BLaER1 treated with 17β-estradiol and CSF1 and Interleukin-3, amounts not matched to agents 10 nM and 100 nM (cell line): ENCODE measurements around the gene GPC5.

ENCODE experiments used
- H3K27ac ChIP-seq, 11 experiments: shearing (Covaris generic); formaldehyde crosslinking; 2 replicates each; pipeline ENCODE4 v1.8.1; 2022
- H3K27me3 ChIP-seq, 11 experiments: shearing (Covaris generic); formaldehyde crosslinking; 2 replicates each; pipeline ENCODE4 v1.8.1; 2022
- H3K36me3 ChIP-seq, 11 experiments: shearing (Covaris generic); formaldehyde crosslinking; 2 replicates each; pipeline ENCODE4 v1.8.1; 2022
- H3K4me1 ChIP-seq, 10 experiments: shearing (Covaris generic); formaldehyde crosslinking; 2 replicates each; pipeline ENCODE4 v1.8.1; 2022
- H3K4me2 ChIP-seq, 11 experiments: shearing (Covaris generic); formaldehyde crosslinking; 2 replicates each; pipeline ENCODE4 v1.8.1; 2022
- H3K4me3 ChIP-seq, 10 experiments: shearing (Covaris generic); formaldehyde crosslinking; 2 replicates each; pipeline ENCODE4 v1.8.1; 2022
- H3K9ac ChIP-seq, 11 experiments: shearing (Covaris generic); formaldehyde crosslinking; 2 replicates each; pipeline ENCODE4 v1.8.1; 2022
- H3K9me3 ChIP-seq, 11 experiments: shearing (Covaris generic); formaldehyde crosslinking; replicated peaks in 1 of 11; 2 replicates each; pipeline ENCODE4 v1.8.1; 2022
- H4K20me1 ChIP-seq, 11 experiments: shearing (Covaris generic); formaldehyde crosslinking; 2 replicates each; pipeline ENCODE4 v1.8.1; 2022
- Cebpa-rat ChIP-seq, 11 experiments: shearing (Covaris generic); IDR thresholded peaks; 2 replicates each; pipeline ENCODE4 v1.8.1; 2022

GPC5 gene

DNA sequence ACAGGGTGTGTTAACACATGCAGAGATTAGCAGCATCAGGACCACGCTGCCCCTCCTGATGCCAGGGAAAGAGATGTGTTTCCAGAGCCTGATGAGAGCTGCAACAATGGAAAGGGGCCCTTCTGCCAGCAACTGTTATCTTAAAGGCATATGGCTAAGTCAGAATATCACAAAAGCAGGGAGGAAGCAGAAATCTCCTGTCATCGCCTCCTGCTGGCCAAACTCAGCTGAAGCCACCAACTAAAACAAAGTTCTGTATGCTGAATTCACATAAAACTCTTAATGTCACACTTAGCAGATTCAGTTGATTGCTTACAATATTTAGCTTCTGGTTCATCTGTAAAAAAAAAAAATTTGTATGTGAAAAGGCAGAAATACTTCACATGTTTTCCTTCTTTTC is 178.2 kb downstream of the GPC5 start:
- Histone ChIP-seq H3K27me3 (no peaks in the 10 kb centered on the region), H3K4me3 (no peak overlapping the region), H4K20me1 (no peaks in the 10 kb centered on the region), H3K9me3 (peaks cover 0 to 4% (median 0%) of the 10 kb centered on the region in 11 experiments; a peak in 1 of 22 replicates), H3K9ac (no peak overlapping the region), H3K36me3 (no peaks in the 10 kb centered on the region), H3K4me2 (no peak overlapping the region), H3K27ac (no peak overlapping the region), H3K4me1 (no peaks in the 10 kb centered on the region)
- no peak for TF ChIP-seq Cebpa-rat (IDR thresholded peaks at IDR 0.05)

DNA sequence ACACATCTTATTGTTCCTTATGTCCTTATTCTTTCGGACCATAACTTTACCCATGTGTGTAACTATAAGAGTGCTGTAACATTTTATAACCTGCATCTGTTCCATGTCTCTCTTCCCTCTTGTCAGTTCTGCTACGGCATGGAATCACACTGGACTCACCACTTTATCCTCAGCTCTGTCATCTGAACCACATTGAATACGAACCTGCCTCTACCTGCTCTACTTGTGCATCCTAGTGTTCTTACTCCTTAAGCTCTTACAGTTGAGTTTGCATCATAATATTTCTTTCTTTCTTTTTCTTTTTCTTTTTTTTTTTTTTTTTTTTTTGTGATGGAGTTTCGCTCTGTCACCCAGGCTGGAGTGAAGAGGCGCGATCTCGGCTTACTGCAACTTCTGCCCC is 180.9 kb downstream of the GPC5 start:
- Histone ChIP-seq H3K9ac (no peak overlapping the region), H3K27ac (no peak overlapping the region), H3K36me3 (no peaks in the 10 kb centered on the region), H4K20me1 (no peaks in the 10 kb centered on the region), H3K9me3 (peaks cover 0 to 4% (median 0%) of the 10 kb centered on the region in 11 experiments; a peak in 1 of 22 replicates), H3K4me3 (no peak overlapping the region), H3K4me2 (no peak overlapping the region), H3K4me1 (no peaks in the 10 kb centered on the region), H3K27me3 (no peaks in the 10 kb centered on the region)
- TF ChIP-seq Cebpa-rat (IDR thresholded peaks at IDR 0.05), result no peak

DNA sequence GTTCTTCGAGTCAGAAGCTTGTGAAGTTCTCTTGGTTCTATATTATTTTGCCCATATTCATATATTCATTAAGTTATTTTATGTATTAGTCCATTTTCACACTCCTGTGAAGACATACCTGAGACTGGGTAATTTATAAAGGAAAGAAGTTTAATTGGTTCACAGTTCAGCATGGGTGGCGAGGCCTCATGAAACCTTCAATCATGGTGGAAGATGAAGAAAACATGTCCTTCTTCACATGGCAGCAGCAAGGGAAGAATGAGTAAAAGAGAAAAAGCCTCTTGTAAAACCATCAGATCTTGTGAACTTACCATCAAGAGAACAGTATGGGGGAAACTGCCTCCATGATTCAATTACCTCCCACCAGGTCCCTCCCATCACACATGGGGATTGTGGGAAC is 182.3 kb downstream of the GPC5 start:
- Histone ChIP-seq H3K27ac (no peak overlapping the region), H3K36me3 (no peaks in the 10 kb centered on the region), H3K27me3 (no peaks in the 10 kb centered on the region), H4K20me1 (no peaks in the 10 kb centered on the region), H3K9me3 (peaks cover 0 to 4% (median 0%) of the 10 kb centered on the region in 11 experiments; a peak in 1 of 22 replicates), H3K4me1 (no peaks in the 10 kb centered on the region), H3K4me3 (no peak overlapping the region), H3K4me2 (no peak overlapping the region), H3K9ac (no peak overlapping the region)
- TF ChIP-seq Cebpa-rat (IDR thresholded peaks at IDR 0.05), result no peak

DNA sequence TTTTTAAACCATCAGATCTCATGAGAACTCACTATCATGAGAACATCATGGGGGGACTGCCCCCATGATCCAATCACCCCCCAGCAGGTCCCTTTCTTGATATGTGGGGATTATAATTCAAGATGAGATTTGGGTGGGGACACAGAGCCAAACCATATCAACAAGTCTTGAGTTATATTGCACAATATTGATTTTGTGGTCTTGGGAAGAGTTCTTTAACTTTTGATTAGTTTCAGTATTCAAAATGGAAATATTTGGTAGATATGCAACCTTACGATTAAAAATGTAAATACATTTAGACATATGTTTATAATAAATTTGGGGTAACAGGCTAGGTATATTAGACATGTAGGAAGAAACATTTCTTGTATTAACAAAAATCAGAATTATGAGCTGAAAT is 188.2 kb downstream of the GPC5 start:
- H3K27me3 ChIP-seq, result no peaks in the 10 kb centered on the region
- peaks cover 0 to 12% (median 0%) of the 10 kb centered on the region in 10 experiments; a peak in 3 of 20 replicates for H3K4me1 ChIP-seq
- no peak overlapping the region for H3K27ac ChIP-seq
- no peak overlapping the region for H3K9ac ChIP-seq
- H3K4me3 ChIP-seq, result no peak overlapping the region
- TF ChIP-seq Cebpa-rat (IDR thresholded peaks at IDR 0.05), result no peak
- H4K20me1 ChIP-seq, result no peaks in the 10 kb centered on the region
- H3K4me2 ChIP-seq, result no peak overlapping the region
- 0 out of 22 replicates have a peak, but pooled peaks cover 0 to under 1% (median 0%) of the 10 kb centered on the region in 11 experiments for H3K9me3 ChIP-seq
- no peaks in the 10 kb centered on the region for H3K36me3 ChIP-seq

DNA sequence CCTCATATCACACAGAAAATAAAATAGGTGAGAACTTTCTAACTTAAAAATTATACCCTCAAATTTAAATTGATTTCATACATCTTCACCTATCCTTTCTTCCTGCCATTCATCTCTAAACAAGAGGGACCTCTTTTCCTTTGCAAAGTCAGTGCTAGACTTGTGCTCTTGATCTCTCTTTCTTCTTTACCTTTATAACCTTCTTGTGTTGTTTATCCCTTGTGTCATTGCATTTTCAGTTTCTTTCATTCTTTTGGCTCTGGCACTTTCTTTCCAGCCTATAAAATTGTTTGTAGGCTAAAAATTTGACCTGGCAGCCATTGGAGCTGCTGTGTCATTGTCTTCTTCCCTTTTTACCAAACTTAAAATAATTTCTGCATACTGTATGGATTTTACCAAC is 190.1 kb downstream of the GPC5 start:
- Histone ChIP-seq H3K4me1 (peaks cover 0 to 12% (median 0%) of the 10 kb centered on the region in 10 experiments; a peak in 3 of 20 replicates), H3K36me3 (no peaks in the 10 kb centered on the region), H3K4me2 (peak overlapping the region in 2 of 11 experiments; percentile 19 to 33; a peak in 3 of 22 replicates), H3K9ac (no peak overlapping the region), H3K4me3 (no peak overlapping the region), H4K20me1 (no peaks in the 10 kb centered on the region), H3K27me3 (no peaks in the 10 kb centered on the region), H3K27ac (no peak overlapping the region), H3K9me3 (peaks cover 0 to 12% (median 0%) of the 10 kb centered on the region in 11 experiments; a peak in 3 of 22 replicates)
- no peak for TF ChIP-seq Cebpa-rat (IDR thresholded peaks at IDR 0.05)

DNA sequence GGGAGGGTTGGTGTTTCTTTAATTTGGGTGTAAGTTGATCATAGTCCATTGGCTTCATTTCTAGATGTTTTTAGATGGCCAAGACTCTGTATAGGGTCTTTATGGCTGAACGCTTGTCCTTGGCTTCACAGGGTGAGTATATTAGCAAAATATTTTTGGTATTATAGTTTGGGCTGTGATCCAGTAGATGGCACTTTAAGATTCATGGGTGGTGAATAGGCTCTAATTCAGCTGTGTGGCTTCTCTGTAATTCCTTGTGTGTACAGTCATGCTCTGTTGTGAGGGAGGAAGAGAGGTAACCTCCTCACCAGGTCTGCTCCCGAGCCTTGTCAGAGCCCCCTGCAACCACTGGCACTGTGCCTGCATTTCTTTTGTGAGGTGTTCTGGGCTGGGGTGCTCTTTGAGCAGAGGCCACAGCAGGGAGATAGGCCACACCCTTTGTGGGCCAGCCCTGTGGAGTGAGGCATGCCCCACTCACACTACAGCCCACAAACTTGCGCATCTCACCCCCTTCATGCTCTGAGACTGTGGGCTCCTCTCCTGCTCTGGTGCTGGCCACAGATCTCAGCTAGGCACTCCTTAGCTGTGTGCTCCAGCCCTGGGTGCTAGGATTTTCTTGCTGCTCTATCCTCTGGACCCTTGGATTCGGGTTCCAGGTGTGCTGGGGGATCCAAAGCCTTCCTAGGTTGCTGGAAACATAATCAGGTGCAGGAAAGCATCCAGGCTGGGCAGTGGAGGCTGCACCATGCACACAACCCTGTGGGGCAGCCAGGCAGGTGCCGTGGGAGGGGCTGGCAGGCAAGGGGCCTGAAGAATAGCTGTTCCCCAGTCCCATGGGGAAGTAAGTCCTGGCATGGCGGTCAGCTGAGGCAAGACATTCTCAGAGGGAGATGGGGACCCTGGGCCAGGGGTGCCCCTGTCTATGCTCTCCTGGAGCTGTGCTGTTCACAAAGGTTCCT is 193.9 kb downstream of the GPC5 start:
- Histone ChIP-seq H3K9ac (no peak overlapping the region), H3K4me2 (no peak overlapping the region), H3K4me3 (no peak overlapping the region), H3K4me1 (peaks cover 0 to 12% (median 0%) of the 10 kb centered on the region in 10 experiments; a peak in 3 of 20 replicates), H3K9me3 (peaks cover 0 to 12% (median 0%) of the 10 kb centered on the region in 11 experiments; a peak in 3 of 22 replicates), H3K27ac (no peak overlapping the region), H4K20me1 (no peaks in the 10 kb centered on the region), H3K36me3 (no peaks in the 10 kb centered on the region), H3K27me3 (no peaks in the 10 kb centered on the region)
- no peak for TF ChIP-seq Cebpa-rat (IDR thresholded peaks at IDR 0.05)

DNA sequence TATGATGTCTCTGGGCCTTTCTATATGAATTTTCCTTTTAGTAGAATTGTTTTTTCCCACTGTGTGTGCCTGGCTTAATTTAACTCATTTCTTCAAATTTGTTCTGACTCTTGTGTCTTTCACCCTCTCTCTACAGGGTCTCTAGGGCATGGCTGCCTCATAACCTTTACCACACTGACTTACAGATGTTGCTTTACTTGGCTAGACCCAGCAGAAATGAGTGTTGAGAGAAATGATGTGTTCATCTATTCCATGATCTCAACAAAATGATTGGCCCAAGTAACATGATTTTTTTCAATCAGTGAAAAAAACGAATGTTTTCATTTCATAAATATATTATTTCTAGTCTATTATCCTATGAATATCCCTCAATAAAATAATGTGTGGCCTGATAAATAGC is 195.0 kb downstream of the GPC5 start:
- Histone ChIP-seq H3K27ac (no peak overlapping the region), H4K20me1 (no peaks in the 10 kb centered on the region), H3K9me3 (peaks cover 0 to 12% (median 0%) of the 10 kb centered on the region in 11 experiments; a peak in 3 of 22 replicates), H3K9ac (no peak overlapping the region), H3K4me1 (peaks cover 0 to 10% (median 0%) of the 10 kb centered on the region in 10 experiments; a peak in 3 of 20 replicates), H3K27me3 (no peaks in the 10 kb centered on the region), H3K36me3 (no peaks in the 10 kb centered on the region), H3K4me3 (no peak overlapping the region), H3K4me2 (no peak overlapping the region)
- no peak for TF ChIP-seq Cebpa-rat (IDR thresholded peaks at IDR 0.05)

DNA sequence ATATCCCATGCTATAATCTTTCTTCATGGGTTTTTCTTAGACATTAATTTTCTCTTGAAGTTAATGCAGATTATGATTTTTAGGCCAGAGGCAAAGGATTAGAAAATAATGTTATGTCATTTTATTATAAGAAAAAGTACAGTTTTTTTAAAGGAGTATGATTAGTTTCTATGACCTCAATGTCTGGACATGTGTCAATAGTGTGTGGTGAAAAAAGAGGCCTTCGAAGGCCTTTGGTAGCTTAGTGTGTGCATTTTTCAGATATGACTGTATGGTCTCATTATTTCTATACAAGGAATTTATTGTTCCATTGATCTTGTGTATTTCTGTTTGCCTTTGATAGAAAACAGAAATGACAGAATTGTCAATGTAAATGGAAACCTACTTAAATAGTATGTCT is 195.6 kb downstream of the GPC5 start:
- no peak for TF ChIP-seq Cebpa-rat (IDR thresholded peaks at IDR 0.05)
- H3K9me3 ChIP-seq, result peaks cover 0 to 12% (median 0%) of the 10 kb centered on the region in 11 experiments; a peak in 3 of 22 replicates
- no peaks in the 10 kb centered on the region for H3K36me3 ChIP-seq
- H3K4me3 ChIP-seq, result no peak overlapping the region
- H3K9ac ChIP-seq, result no peak overlapping the region
- no peak overlapping the region for H3K4me2 ChIP-seq
- no peaks in the 10 kb centered on the region for H3K27me3 ChIP-seq
- no peaks in the 10 kb centered on the region for H4K20me1 ChIP-seq
- no peak overlapping the region for H3K27ac ChIP-seq
- peaks cover 0 to 4% (median 0%) of the 10 kb centered on the region in 10 experiments; a peak in 3 of 20 replicates for H3K4me1 ChIP-seq

DNA sequence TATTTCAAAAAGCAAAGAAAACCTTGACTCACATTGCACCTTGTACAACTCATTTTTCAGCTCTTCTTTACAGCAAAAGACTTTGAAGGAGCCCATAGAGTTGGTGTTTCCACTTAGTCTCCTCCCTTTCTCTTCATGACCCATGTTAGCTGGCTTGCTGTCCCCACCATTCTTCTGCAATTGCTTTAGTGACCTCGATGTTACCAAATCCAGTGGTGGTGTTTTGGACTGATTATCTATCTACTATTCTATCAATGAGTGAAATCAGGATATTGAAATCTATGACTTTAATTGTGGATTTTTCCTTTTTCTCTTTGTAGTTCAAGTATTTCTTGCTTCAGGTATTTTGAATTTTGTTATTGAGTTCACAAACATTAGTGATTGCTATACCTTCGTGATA is 197.3 kb downstream of the GPC5 start:
- H3K4me2 ChIP-seq, result no peak overlapping the region
- H3K9me3 ChIP-seq, result peaks cover 0 to 12% (median 0%) of the 10 kb centered on the region in 11 experiments; a peak in 3 of 22 replicates
- no peak for TF ChIP-seq Cebpa-rat (IDR thresholded peaks at IDR 0.05)
- H3K27ac ChIP-seq, result no peak overlapping the region
- H3K4me3 ChIP-seq, result no peak overlapping the region
- no peak overlapping the region for H3K9ac ChIP-seq
- H3K36me3 ChIP-seq, result no peaks in the 10 kb centered on the region
- H4K20me1 ChIP-seq, result no peaks in the 10 kb centered on the region
- no peaks in the 10 kb centered on the region for H3K27me3 ChIP-seq
- H3K4me1 ChIP-seq, result no peaks in the 10 kb centered on the region
